CD8-positive, alpha-beta memory T cell (primary cell): ENCODE measurements around the gene SH3TC2. TPM values are rescaled to one million over a fixed set of nuclear protein-coding genes. Genes with fewer than 3 reads are reported as not detected.
"Not testable (repeated sequence)": the region's sequence is repeated elsewhere in the genome, so short reads cannot be mapped to it uniquely, and the experiment has no call there.

Experiments
- CTCF ChIA-PET: fragments of 350-600 bp; sonication (Branson Sonifier 250); formaldehyde crosslinking; loops from one replicate; lab custom pipeline; 2021; ENCODE audit warnings: antibody characterized with exemption; lab: Charles Lee
- POLR2A ChIA-PET: fragments of 350-600 bp; sonication (Branson Sonifier 250); formaldehyde crosslinking; loops from one replicate; lab custom pipeline; 2021; ENCODE audit warnings: antibody characterized with exemption; lab: Charles Lee
- DNase-seq, 5 donors: peaks; one replicate each; pipeline versions ENCODE4 v3.0.0 to v3.0.0-alpha.2; 2020 to 2022; ENCODE audit warnings: mixed read lengths in 1 of 5
- H3K27ac ChIP-seq: one replicate; pipeline ENCODE4 v1.7.0; 2013; ENCODE audit warnings: low read depth, mild to moderate bottlenecking, low read length, moderate library complexity
- H3K27me3 ChIP-seq: 2 replicates; pipeline ENCODE4 v1.7.0; 2013; ENCODE audit warnings: low read length, mild to moderate bottlenecking; ENCODE audit not compliant: insufficient read depth, poor library complexity, severe bottlenecking
- H3K36me3 ChIP-seq: 2 replicates; pipeline ENCODE4 v1.7.0; 2013; ENCODE audit warnings: mild to moderate bottlenecking, low read length, moderate library complexity; ENCODE audit not compliant: insufficient read depth
- H3K4me1 ChIP-seq: 2 replicates; pipeline ENCODE4 v1.7.0; 2013; ENCODE audit warnings: mild to moderate bottlenecking, low read length, moderate library complexity; ENCODE audit not compliant: insufficient read depth
- H3K4me3 ChIP-seq: 2 replicates; pipeline ENCODE4 v1.7.0; 2013; ENCODE audit warnings: mild to moderate bottlenecking, low read length
- H3K9me3 ChIP-seq: 2 replicates; pipeline ENCODE4 v1.7.0; 2013; ENCODE audit warnings: mild to moderate bottlenecking, low read length
- H3K27ac Mint-ChIP-seq, 8 donors: one replicate each; pipeline ENCODE4 v1.8.0; 2020 to 2021; ENCODE audit warnings: mixed read lengths in 8 of 8, mild to moderate bottlenecking in 6 of 8, inconsistent platforms in 3 of 8, moderate library complexity in 3 of 8
- H3K27me3 Mint-ChIP-seq, 2 donors: one replicate each; pipeline ENCODE4 v1.8.0; 2020 to 2021; ENCODE audit warnings: mixed read lengths in 2 of 2, mild to moderate bottlenecking in 1 of 2, moderate library complexity in 1 of 2
- H3K36me3 Mint-ChIP-seq, 3 donors: one replicate each; pipeline ENCODE4 v1.8.0; 2020 to 2021; ENCODE audit warnings: mixed read lengths in 3 of 3, inconsistent platforms in 1 of 3, mild to moderate bottlenecking in 1 of 3
- H3K4me1 Mint-ChIP-seq, 3 donors: one replicate each; pipeline ENCODE4 v1.8.0; 2020 to 2021; ENCODE audit warnings: mixed read lengths in 3 of 3, inconsistent platforms in 1 of 3, mild to moderate bottlenecking in 1 of 3
- H3K4me3 Mint-ChIP-seq, 7 donors: one replicate each; pipeline ENCODE4 v1.8.0; 2020 to 2021; ENCODE audit warnings: mixed read lengths in 7 of 7, mild to moderate bottlenecking in 6 of 7, moderate library complexity in 4 of 7, inconsistent platforms in 2 of 7
- H3K9me3 Mint-ChIP-seq, 5 donors: one replicate each; pipeline ENCODE4 v1.8.0; 2020 to 2022; ENCODE audit warnings: mixed read lengths in 5 of 5, mild to moderate bottlenecking in 3 of 5, moderate library complexity in 2 of 5, inconsistent platforms in 1 of 5
- polyA plus RNA-seq: library from polyadenylated mRNA; unstranded; fragments of 300-500 nt; fragmentation: Illumina TruSeq; gene quantifications from one replicate; pipeline ENCODE4 v1.2.3, GENCODE V29; 2021
- total RNA-seq, 2 experiments: library from RNA; stranded (reverse); gene quantifications; one replicate each; pipeline ENCODE4 v1.2.3, GENCODE V29; 2021

The SH3TC2 gene
- total and polyA plus RNA-seq, 3 experiments from 2014 or later = not detected

DNA sequence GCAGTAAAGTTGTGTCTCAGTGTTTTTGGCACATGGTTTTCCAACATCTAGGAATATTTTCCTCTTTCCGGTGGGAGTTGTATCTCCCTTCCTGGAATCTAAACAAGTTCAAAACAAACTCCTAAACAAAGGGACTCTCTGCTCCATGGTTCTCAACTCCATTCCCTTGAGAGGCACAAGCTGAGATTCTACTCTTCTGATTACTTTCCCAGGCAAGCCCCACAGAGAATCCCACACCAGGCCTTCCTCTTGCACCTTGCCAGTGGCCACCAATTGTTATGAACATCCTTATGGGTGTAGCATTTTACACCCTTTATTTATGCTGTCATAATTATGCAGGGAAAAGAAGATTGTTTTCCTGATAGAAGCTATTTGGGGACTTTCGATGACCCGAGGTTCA lies 25.8 kb upstream of the SH3TC2 start:
- DNase-seq = no peak
- H3K36me3 ChIP-seq = no peaks in the 10 kb centered on the region
- peaks cover 0 to 4% (median 3%) of the 10 kb centered on the region in 3 donors for H3K36me3 Mint-ChIP-seq
- H3K4me1 Mint-ChIP-seq = no peaks in the 10 kb centered on the region
- no peak overlapping the region for H3K4me3 ChIP-seq
- H3K9me3 Mint-ChIP-seq = no peaks in the 10 kb centered on the region
- H3K27ac Mint-ChIP-seq = peak overlapping the region in 1 of 8 donors; percentile 8
- no peaks in the 10 kb centered on the region for H3K9me3 ChIP-seq
- no peak overlapping the region for H3K4me3 Mint-ChIP-seq
- ChIA-PET CTCF (no interaction called here), POLR2A (interaction anchor here (0.5 kb wide), 1 partner anchor 13 kb away, joined by 3 read pairs; no protein-coding TSS in a partner anchor)
- no peaks in the 10 kb centered on the region for H3K27me3 ChIP-seq
- H3K27ac ChIP-seq = no peak overlapping the region
- H3K27me3 Mint-ChIP-seq = peaks cover 17 to 51% of the 10 kb centered on the region in 2 donors
- H3K4me1 ChIP-seq = no peaks in the 10 kb centered on the region

DNA sequence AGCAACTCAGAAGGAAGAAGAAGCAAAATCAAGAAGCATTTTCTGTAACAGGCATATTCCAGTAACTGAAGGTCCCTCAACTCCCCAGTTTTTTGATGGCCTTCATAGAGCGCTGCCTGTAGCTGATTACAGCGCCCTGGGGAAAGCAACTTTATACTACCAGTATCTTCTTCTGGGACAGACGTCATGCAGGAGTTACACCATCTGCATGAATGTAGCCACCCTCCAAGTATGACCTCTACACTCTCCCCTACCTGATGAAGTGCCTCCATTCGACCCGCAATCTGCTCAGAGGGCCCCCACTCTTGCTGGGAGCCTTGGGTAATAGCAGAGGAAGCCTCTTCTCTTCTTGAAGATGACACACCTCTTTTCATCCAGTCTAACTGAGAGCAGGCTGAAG lies 21.0 kb upstream of the SH3TC2 start:
- no peaks in the 10 kb centered on the region for H3K4me1 ChIP-seq
- H3K36me3 ChIP-seq = no peaks in the 10 kb centered on the region
- peaks cover 7 to 23% of the 10 kb centered on the region in 2 donors for H3K27me3 Mint-ChIP-seq
- no peak for DNase-seq
- POLR2A ChIA-PET = no interaction called here
- no peak overlapping the region for H3K27ac ChIP-seq
- no peaks in the 10 kb centered on the region for H3K27me3 ChIP-seq
- H3K36me3 Mint-ChIP-seq = no peaks in the 10 kb centered on the region
- peaks cover 4 to 38% (median 30%) of the 10 kb centered on the region in 3 donors for H3K4me1 Mint-ChIP-seq
- CTCF ChIA-PET = no interaction called here
- H3K4me3 ChIP-seq = no peak overlapping the region
- no peaks in the 10 kb centered on the region for H3K9me3 ChIP-seq
- H3K27ac Mint-ChIP-seq = no peak overlapping the region
- no peaks in the 10 kb centered on the region for H3K9me3 Mint-ChIP-seq
- no peak overlapping the region for H3K4me3 Mint-ChIP-seq

DNA sequence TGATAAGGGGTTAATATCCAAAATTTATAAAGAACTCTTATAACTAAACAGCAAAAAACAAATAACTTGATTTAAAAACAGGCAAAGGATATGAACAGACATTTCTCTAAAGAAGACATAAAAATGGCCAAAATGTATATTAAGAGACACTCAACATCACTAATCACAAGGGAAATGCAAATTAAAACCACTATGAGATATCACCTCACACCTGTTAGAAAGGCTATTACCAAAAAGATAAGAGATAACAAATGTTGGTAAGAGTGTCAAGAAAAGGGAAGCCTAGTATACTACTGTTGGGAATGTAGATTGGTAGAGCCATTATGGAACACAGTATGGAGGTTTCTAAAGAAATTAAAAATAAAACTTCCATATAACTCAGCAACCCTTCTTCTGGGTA lies 19.4 kb upstream of the SH3TC2 start:
- H3K27me3 Mint-ChIP-seq = peaks cover 5 to 23% of the 10 kb centered on the region in 2 donors
- Histone ChIP-seq H3K27ac (no peak overlapping the region), H3K9me3 (no peaks in the 10 kb centered on the region), H3K27me3 (no peaks in the 10 kb centered on the region), H3K36me3 (no peaks in the 10 kb centered on the region), H3K4me3 (no peak overlapping the region), H3K4me1 (no peaks in the 10 kb centered on the region)
- ChIA-PET POLR2A (no interaction called here), CTCF (no interaction called here)
- no peaks in the 10 kb centered on the region for H3K36me3 Mint-ChIP-seq
- H3K9me3 Mint-ChIP-seq = peaks cover 0 to 3% (median 0%) of the 10 kb centered on the region in 5 donors
- H3K4me1 Mint-ChIP-seq = peaks cover 4 to 38% (median 30%) of the 10 kb centered on the region in 3 donors
- H3K4me3 Mint-ChIP-seq = no peak overlapping the region
- H3K27ac Mint-ChIP-seq = no peak overlapping the region
- DNase-seq = no peak

DNA sequence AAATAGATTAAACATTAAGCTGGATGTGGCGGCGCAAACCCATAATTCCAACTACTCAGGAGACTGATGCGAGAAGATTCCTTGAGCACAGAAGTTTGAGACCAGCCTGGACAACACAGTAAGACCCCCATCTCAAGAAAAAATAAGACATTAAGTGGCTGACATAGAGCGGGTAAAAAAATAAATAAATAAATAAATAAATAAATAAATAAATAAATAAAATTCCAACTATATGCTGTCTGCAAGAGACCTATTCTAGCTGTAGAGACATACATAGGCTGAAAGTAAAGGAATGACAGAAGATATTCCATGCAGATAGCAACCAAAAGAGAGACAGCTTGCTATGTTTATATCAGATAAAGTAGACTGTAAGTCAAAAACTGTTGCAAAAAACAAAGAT lies 17.4 kb upstream of the SH3TC2 start:
- Histone ChIP-seq H3K4me3 (no peak overlapping the region), H3K27ac (no peak overlapping the region), H3K27me3 (no peaks in the 10 kb centered on the region), H3K36me3 (no peaks in the 10 kb centered on the region), H3K9me3 (no peaks in the 10 kb centered on the region), H3K4me1 (no peaks in the 10 kb centered on the region)
- H3K36me3 Mint-ChIP-seq = peaks cover 0 to 6% (median 0%) of the 10 kb centered on the region in 3 donors
- ChIA-PET CTCF (interaction anchor here (0.9 kb wide), 1 partner anchor 45 kb away, joined by 3 read pairs; no protein-coding TSS in a partner anchor), POLR2A (no interaction called here)
- H3K4me1 Mint-ChIP-seq = peaks cover 4 to 38% (median 30%) of the 10 kb centered on the region in 3 donors
- peak overlapping the region in 3 of 8 donors; percentile 4 to 81 (median 39) for H3K27ac Mint-ChIP-seq
- no peak overlapping the region for H3K4me3 Mint-ChIP-seq
- H3K9me3 Mint-ChIP-seq = peaks cover 0 to 14% (median 5%) of the 10 kb centered on the region in 5 donors
- no peak for DNase-seq
- H3K27me3 Mint-ChIP-seq = peaks cover 3 to 14% of the 10 kb centered on the region in 2 donors

DNA sequence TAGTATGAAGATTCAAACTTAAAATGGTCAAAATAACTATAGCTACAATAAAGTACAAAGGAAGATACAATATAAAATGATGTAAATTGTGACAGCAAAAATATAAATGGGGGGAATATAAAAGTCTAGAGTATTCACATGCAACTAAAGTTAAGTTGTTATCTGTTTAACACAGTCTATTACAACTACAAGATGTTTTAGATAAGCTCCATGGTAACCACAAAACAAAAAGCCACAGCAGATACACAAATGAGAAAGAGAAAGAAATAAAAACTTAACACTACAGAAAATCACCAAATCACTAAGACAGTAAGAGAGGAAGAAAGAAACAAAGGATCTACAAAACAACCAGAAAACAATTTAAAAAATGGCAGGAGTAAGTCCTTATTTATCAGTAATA lies 17.0 kb upstream of the SH3TC2 start:
- H3K27me3 ChIP-seq = no peaks in the 10 kb centered on the region
- peaks cover 0 to 6% (median 0%) of the 10 kb centered on the region in 3 donors for H3K36me3 Mint-ChIP-seq
- H3K4me1 ChIP-seq = no peaks in the 10 kb centered on the region
- POLR2A ChIA-PET = no interaction called here
- peaks cover 0 to 12% of the 10 kb centered on the region in 2 donors for H3K27me3 Mint-ChIP-seq
- H3K36me3 ChIP-seq = no peaks in the 10 kb centered on the region
- H3K9me3 ChIP-seq = no peaks in the 10 kb centered on the region
- H3K9me3 Mint-ChIP-seq = peaks cover 0 to 14% (median 5%) of the 10 kb centered on the region in 5 donors
- peak in 1 of 5 donors; percentile 1 for DNase-seq
- peak overlapping the region in 5 of 8 donors; percentile 0 to 81 (median 8) for H3K27ac Mint-ChIP-seq
- CTCF ChIA-PET = interaction anchor here (0.9 kb wide), 1 partner anchor 44 kb away, joined by 3 read pairs; no protein-coding TSS in a partner anchor
- no peak overlapping the region for H3K4me3 Mint-ChIP-seq
- H3K4me3 ChIP-seq = no peak overlapping the region
- H3K4me1 Mint-ChIP-seq = peaks cover 4 to 38% (median 30%) of the 10 kb centered on the region in 3 donors
- H3K27ac ChIP-seq = no peak overlapping the region

DNA sequence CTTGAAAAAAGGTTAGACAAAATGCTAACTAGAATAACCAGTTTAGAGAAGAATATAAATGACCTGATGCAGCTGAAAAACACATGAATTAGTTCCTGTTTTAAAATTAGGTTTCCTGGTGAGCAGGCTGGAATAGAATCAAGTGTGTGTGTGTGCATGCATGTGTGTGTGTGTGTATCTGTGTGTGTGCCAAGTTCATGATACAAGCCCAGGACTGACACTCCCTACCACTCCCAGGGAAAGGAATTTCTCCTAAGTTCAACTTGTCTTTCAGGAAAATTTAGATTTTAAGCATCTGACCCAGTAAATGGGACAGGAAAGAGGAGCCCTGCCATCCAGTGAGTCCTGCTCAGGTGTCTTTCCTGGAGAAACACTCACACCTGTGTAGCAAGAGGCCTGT lies 11.2 kb upstream of the SH3TC2 start:
- CTCF ChIA-PET, H3K36me3 Mint-ChIP-seq, H3K9me3 ChIP-seq, DNase-seq, H3K4me3 ChIP-seq, H3K27me3 ChIP-seq, H3K4me1 ChIP-seq, H3K36me3 ChIP-seq, H3K27ac ChIP-seq, POLR2A ChIA-PET, H3K27ac Mint-ChIP-seq, H3K4me1 Mint-ChIP-seq, H3K4me3 Mint-ChIP-seq: not testable (repeated sequence)
- peaks cover 9 to 24% of the 10 kb centered on the region in 2 donors for H3K27me3 Mint-ChIP-seq
- H3K9me3 Mint-ChIP-seq = peaks cover 0 to 14% (median 5%) of the 10 kb centered on the region in 5 donors

DNA sequence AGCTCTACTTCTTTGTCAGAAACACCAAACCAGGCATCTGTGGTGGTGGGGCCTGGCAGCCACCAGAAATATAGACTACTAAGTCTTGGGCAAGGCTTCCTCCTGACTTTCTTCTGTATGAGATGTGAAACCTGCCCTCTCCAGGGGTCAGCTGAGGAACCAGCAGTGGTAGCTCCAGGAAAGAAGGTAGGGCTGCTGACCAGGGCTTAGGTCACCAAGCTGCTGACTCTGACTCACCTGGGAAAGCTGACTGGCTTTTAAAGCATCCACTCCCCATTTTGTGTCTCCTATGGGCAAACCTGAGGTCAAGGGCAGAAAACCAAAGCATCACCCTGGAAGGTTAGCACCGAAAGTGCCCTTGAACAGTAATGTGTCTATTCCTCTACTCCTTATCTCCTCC lies 10.4 kb upstream of the SH3TC2 start:
- ChIA-PET CTCF (no interaction called here), POLR2A (no interaction called here)
- no peak overlapping the region for H3K4me3 ChIP-seq
- H3K4me1 ChIP-seq = no peaks in the 10 kb centered on the region
- H3K36me3 Mint-ChIP-seq = peaks cover 0 to 6% (median 0%) of the 10 kb centered on the region in 3 donors
- no peak overlapping the region for H3K27ac Mint-ChIP-seq
- no peaks in the 10 kb centered on the region for H3K9me3 ChIP-seq
- peaks cover 9 to 24% of the 10 kb centered on the region in 2 donors for H3K27me3 Mint-ChIP-seq
- no peak overlapping the region for H3K4me3 Mint-ChIP-seq
- H3K36me3 ChIP-seq = no peaks in the 10 kb centered on the region
- peaks cover 0 to 14% (median 5%) of the 10 kb centered on the region in 5 donors for H3K9me3 Mint-ChIP-seq
- no peak overlapping the region for H3K27ac ChIP-seq
- DNase-seq = no peak
- peaks cover 5% of the 10 kb centered on the region for H3K27me3 ChIP-seq
- H3K4me1 Mint-ChIP-seq = no peaks in the 10 kb centered on the region

DNA sequence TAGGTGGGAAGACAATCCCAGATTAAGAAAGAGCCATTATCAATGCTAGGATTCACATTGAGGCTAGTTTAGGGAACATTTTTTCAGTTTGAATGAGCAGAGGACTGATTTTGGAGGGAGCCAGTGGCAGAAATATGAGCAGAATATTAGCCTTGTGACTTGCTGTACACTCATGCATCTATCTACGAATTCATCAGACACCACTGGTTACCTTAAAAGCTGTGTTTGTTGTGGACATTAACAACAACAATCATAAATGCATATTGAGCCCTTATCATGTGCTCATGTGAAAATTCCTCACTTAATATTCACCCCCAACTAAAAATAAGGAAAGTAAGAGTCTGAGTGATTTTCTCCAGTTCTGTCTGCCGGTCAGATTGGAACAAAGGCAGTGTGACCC lies 9.9 kb upstream of the SH3TC2 start:
- CTCF ChIA-PET = no interaction called here
- H3K27ac Mint-ChIP-seq = no peak overlapping the region
- no peak overlapping the region for H3K4me3 Mint-ChIP-seq
- H3K4me1 Mint-ChIP-seq = no peaks in the 10 kb centered on the region
- H3K9me3 ChIP-seq = no peaks in the 10 kb centered on the region
- H3K27me3 ChIP-seq = peaks cover 5% of the 10 kb centered on the region
- H3K27me3 Mint-ChIP-seq = peaks cover 9 to 24% of the 10 kb centered on the region in 2 donors
- no peaks in the 10 kb centered on the region for H3K4me1 ChIP-seq
- H3K36me3 ChIP-seq = no peaks in the 10 kb centered on the region
- POLR2A ChIA-PET = no interaction called here
- peaks cover 0 to 13% (median 5%) of the 10 kb centered on the region in 5 donors for H3K9me3 Mint-ChIP-seq
- H3K27ac ChIP-seq = no peak overlapping the region
- no peak for DNase-seq
- peaks cover 0 to 6% (median 0%) of the 10 kb centered on the region in 3 donors for H3K36me3 Mint-ChIP-seq
- H3K4me3 ChIP-seq = no peak overlapping the region
